Endometrial microvascular endothelial cells (primary cell): ENCODE data around the gene SWT1. TPM values are rescaled to one million over a fixed set of nuclear protein-coding genes. Genes with fewer than 3 reads are reported as not detected.
"Not testable (repeated sequence)": the region's sequence is repeated elsewhere in the genome, so short reads cannot be mapped to it uniquely, and the experiment has no call there.

ENCODE experiments used
- in situ Hi-C: cut with HindIII; loops from 2 replicates; pipeline ENCODE4 v1.10.0; 2017; ENCODE audit warnings: low sequenced_read_pairs, low pct_unique_long_range_greater_than_20kb; ENCODE audit errors: inconsistent ontology term
- total RNA-seq: library from RNA; depleted of rRNA; stranded (reverse); fragments of >200 nt; gene quantifications from one replicate; pipeline ENCODE4 v1.2.3, GENCODE V29; 2015; ENCODE audit errors: inconsistent ontology term

SWT1 gene
- total RNA-seq, 1 donor from 2014 or later = 4.6 TPM

DNA sequence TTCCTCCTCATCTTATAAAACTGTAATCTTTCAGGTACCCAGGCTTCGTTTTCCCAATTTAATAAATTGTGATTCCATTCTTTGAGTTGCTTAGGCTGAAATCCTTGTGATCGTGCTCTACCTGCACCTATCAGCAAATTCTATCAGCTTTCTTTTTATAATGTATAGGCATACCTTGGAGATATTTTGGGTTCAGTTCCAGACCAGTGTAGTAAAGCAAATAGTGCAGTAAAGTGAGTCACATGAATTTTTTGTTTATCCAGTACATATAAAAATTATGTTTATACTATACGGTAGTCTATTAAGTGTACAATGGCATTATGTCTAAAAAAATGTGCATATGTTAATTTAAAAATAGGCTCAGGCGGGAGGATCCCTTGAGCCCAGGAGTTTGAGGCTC lies 5.5 kb downstream of the SWT1 start:
- in situ Hi-C loops = loop anchor here (10.0 kb wide), 1 partner anchor 512 kb away; no protein-coding TSS in a partner anchor

DNA sequence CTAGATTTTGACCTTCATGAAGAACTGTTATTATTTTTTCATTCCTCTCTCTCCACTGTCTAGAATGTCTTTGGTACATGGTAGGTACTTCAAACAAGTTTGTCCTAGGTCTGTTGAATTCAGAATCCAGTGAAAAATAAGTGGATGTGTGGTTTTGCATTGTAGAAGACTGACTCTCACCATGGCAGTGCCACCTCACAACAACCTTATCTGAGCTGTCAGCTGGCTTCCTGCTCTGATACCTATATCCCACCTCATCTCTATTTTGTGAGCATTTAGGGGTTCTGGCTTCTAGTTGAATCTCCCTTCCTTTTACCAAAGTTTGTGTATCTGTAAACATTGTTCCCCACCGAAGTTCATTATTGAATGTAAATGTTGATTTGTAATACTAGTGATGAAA lies 9.1 kb downstream of the SWT1 start:
- in situ Hi-C loops = loop anchor here (10.0 kb wide), 1 partner anchor 509 kb away; no protein-coding TSS in a partner anchor

DNA sequence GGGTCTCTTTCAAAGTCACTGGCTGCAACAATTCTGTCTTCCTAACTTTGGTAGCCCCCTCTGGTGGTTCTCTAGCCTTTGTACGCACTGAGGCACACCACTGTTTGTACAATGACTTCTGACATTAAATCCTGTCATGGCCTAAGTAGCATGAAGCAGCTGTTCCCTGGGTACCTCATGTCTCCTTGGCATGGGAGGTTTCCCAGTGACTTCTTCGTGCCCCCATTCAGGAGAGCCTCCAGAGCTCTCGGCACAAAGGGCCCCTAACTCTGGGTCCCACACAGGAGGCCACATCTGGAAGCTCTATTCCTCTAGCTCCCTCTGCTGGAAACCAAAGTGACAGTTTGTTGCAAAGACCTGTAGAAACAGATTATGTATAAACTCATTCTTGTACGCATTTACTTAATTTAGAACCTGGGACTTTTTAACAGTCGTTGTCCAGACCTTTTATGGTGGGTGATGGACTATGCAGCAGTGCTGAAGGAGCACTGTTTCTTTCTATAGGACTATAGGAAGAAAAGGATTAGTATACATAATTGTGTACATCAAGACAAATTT lies 13.4 kb downstream of the SWT1 start:
- in situ Hi-C loops = no loop called here

DNA sequence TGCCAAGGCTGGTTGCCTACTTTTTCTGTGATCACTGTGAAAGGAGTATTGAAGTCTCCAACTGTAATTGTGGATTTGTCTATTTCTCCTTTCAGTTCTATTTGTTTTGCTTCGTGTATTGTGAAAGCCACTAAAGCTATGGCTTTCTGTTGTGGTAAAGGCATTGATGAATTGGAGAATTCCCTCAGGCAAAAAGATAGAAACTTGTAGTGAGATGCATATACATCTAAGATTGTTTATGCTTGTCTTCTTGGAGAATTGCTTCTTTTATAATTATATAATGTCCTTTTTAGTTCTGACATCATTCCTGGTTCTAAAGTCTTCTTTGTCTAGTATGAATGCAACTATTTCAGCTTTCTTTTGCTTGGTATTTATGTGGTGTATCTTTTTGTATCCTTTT lies 36.8 kb downstream of the SWT1 start:
- in situ Hi-C loops = no loop called here

DNA sequence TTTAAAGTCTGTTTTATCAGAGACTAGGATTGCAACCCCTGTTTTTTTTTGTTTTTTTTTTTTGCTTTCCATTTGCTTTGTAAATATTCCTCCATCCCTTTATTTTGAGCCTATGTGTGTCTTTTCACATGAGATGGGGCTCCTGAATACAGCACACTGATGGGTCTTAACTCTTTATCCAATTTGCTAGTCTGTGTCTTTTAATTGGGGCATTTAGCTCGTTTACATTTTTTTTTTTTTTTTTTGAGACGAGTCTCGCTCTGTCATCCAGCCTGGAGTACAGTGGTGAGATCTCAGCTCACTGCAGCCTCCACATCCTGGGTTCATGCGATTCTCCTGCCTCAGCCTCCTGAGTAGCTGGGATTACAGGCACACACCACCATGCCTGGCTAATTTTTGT lies 41.7 kb downstream of the SWT1 start:
- in situ Hi-C loops = not testable (repeated sequence)

DNA sequence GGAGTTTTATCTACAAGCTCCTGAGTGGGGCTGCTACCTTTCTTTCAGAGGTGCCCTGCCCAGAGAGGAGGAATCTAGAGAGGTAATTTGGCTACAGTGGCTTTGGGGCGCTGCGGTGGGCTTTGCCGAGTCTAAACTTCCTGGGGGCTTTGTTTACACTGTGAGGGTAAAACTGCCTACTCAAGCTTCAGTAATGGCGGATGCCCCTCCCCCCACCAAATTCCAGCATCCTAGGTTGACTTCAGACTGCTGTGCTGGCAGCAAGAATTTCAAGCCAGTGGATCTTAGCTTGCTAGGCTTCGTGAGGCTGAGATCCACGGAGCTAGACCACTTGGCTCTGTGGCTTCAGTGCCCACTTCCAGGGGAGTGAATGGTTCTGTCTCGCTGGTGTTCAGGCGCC lies 43.9 kb downstream of the SWT1 start:
- in situ Hi-C loops = no loop called here

DNA sequence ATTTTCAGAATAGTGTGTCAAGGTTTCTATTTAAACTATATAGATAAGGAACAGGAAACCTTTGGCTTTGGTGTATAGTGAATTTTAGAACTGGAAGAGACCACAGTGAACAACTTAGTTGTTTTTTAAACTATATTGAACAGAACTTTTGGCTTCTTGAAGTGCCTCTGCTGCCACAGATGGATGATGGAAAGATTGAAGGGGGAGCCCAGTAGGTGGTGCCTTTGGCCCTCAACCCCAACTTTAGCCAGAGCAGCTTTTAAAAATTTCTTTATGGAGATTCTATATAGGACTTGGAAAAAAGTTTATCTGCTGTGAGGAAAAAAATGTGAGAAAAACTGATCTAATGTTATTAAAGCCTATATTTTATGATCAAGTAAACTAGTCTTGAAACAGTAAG lies 50.2 kb downstream of the SWT1 start:
- in situ Hi-C loops = no loop called here

DNA sequence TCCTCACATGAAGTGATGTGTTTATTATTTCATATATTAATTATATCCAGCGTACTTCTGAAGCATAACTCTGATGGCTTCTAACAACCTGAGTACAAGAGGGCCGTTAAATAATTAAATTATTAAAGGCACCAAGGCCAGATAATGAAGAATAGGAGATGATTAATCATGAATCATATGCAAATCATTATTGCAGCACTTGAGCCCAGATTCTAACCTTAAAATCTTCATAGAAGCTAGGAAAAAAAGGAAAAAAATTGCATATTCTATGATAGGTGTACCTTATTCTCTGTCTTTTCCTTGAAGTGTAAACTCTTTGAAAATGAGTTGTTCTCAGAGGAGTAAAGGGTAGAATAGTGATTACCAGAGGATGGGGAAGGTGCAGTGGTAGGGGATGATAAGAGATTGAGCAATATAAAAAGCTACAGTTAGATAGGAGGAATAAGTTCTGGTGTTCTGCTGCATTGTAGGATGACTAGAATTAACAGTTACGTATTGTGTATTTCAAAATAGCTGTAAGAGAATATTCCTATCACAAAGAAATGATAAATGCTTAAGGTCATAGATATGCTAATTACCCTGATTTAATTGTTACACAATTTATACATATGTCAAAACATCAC lies 51.1 kb downstream of the SWT1 start:
- in situ Hi-C loops = no loop called here

DNA sequence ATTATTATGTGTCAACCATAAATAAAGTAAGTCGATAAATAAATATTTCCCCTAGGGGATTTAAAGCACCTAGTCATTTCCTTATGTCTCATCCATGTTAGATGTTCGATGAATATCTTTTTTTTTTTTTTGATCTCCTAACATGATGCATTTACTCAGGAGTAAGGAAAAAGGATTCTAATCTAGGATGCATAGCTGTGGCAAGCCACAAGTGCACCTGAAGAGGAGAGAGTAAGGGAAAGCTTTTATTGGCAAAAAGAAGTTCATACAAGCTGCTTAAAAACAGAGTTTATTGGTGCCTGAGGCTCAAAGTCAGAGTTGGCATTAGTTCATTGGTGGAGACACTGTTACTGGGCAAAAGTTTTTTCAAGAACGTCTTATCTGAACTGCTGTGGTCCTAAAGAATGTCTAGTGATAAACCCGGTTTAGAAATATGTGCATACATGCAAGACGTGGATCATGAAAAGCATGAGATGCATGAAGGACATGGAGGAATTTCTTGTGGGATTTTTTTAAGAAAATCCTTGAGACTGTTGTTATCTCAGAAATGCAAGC lies 51.7 kb downstream of the SWT1 start:
- in situ Hi-C loops = no loop called here

DNA sequence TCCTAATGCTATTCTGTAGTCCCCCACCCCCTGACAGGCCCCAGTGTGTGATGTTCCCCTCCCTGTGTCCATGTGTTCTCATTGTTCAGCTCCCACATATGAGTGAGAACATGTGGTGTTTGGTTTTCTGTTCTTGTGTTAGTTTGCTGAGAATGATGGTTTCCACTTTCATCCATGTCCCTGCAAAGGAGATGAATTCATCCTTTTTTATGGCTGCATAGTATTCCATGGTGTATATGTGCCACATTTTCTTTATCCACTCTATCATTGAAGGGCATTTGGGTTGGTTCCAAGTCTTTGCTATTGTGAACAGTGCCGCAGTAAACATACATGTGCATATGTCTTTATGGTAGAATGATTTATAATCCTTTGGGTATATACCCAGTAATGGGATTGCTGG lies 52.4 kb downstream of the SWT1 start:
- in situ Hi-C loops = not testable (repeated sequence)

DNA sequence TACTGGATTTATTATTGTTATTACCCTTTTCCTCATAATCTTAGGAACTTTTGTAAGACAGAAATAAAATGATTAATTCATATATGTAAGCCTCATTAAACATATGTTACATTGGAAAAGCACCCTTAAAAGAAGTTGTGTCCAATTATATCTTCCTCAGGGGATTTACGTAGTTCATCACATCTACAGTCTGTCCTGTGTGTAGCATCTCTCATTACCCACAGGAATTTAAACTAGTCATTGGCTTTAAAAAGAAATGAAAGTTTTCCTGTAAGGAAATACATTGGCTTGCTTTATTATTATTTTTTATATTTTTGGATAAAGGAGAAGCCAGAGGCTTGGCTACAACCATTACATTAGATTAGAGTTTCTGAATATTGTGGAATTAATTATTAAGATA lies 56.1 kb downstream of the SWT1 start:
- in situ Hi-C loops = no loop called here

DNA sequence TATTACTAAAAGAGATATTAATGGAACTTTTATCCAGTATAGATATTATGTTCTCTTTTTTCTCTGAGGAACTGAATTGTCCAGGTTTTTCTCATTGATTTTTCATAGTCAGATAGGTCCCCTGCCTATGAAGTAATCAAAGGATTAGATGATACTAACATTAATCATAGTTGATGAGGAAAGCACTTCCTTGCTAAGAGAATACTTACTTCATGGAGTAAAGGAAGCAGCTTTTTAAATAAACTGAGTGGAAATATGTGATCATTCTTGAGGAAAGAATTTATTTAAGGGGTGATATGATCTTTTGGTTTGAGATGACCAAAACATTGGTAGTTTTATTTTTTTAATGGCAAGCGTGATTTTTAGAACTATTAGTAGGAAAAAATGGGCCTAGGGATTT lies 58.9 kb downstream of the SWT1 start:
- in situ Hi-C loops = no loop called here

DNA sequence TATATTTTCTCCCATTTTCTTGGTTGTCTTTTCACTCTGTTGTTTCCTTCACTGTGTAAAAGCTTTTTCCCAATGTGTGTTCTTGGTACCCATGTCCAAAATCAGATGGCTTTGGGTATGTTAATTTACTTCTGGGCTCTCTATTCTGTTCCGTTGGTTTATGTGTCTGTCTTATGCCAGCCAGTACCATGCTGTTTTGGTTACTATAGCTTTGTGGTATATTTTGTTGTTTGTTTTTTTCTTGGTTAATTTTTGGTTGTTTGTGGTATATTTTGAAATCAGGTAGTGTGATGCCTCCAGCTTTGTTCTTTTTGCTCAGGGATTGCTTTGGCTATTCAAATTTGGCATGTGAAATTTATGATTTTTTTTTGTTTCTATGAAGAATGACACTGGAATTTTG lies 67.2 kb downstream of the SWT1 start:
- in situ Hi-C loops = no loop called here

DNA sequence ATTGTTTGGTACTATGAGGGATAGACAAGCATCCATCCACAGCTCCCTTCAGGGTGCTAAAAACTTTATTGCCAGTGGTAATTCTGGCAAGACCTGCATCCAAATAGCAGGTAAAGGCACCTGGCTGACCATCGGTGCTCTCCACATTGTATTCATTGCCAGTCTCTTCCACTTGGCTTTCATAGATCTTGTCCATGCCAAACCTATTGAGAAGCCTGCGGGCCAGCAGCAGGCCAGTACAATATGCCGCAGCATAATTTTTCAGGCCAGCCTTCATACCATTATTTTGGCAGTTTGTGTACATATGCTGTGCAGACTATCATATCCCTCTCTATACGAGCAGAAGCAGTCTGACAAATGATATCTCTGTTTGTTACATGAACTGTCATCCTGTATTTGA lies 70.2 kb downstream of the SWT1 start:
- in situ Hi-C loops = no loop called here

DNA sequence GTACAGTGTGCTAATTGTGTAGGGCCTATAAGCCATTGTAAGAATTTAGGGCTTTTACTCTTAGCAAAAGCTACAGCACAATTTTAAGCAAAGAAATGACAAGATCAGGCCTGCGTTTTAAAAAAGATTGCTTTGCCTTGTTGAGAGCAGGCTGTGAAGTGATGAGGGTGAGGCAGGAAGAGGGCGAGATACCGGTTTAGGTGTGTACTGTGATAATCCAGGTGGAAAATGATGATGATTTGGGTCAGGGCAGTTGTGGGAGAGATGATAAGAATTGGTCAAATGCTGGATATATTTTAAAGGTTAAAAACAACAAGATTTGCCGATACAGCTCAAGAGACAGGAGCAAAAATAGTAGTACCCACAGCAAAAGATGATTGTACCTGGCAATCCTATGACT lies 72.0 kb downstream of the SWT1 start:
- in situ Hi-C loops = no loop called here

DNA sequence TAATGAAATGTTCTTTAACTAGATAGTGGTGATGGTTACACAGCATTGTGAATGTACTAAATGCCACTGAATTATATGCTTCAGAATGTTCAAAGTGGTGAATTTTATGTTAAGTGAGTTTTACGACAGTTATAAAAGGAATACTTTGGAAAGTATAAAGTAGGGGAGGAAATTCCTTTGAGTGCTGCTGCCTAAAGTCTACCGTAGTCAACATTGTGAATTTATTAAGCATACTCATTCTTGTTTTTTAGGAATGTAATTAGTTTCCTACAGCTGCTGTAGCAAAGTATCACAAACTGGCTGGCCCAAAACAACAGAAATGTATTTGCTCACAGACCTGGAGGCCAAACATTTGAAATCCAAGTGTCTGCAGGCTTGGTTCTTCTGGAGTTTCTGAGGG lies 73.0 kb downstream of the SWT1 start:
- in situ Hi-C loops = no loop called here

DNA sequence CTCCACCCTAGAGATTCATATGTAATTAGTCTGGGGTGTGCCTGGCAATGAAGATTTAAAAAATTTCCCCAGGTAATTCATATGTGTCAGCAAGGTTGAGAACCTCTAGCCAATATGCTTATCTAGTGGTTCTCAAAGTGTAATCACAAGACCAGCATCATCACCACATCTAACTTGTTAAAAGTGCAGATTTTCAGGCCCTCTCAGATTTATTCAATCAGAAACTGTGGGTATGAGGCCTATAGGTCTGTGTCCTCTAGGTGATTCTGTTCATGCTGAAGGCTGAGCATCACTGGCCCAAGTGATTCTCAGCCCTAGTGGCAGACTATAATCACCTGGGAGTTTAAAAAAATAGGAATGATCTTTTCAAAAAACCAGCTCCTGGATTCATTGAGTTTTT lies 75.9 kb downstream of the SWT1 start:
- in situ Hi-C loops = no loop called here

DNA sequence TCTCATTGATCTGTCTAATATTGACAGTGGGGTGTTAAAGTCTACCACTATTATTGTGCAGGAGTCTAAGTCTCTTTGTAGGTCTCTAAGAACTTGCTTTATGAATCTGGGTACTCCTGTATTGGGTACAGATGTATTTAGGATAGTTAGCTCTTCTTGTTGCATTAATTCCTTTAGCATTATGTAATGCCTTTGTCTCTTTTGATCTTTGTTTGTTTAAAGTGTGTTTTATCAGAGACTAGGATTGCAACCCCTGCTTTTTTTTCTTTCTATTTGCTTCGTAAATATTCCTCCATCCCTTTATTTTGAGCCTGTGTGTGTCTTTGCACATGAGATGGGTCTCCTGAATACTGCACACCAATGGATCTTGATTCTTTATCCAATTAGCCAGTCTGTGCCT lies 77.2 kb downstream of the SWT1 start:
- in situ Hi-C loops = not testable (repeated sequence)

DNA sequence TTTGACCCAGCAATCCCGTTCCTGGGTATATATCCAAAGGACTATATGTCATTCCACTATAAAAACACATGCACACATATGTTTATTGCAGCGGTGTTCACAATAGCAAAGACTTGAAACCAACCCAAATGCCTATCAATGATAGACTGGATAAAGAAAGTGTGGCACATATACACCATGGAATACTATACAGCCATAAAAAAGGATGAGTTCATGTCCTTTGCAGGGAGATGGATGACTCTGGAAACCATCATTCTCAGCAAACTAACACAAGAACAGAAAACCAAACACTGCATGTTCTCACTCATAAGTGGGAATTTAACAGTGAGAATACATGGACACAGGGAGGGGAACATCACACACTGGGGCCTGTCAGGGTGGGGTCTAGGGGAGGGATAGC lies 80.2 kb downstream of the SWT1 start:
- in situ Hi-C loops = not testable (repeated sequence)

DNA sequence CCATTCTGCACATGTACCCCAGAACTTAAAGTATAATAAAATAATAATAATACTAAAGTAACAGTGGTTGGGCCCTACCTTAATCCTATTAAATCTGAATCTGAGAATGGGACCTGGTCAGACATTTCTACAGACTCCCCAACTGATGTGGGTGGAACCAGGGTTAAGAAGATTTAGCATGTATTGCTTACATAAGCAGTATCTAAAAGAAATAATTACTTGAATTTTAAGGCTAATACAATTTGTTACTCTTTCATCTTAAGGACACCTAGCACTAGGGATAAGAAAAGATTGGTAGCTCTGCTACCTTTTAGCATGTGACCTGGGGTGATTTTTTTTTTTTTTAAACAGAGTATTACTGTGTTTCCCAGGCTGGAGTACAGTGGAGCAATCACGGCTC lies 80.7 kb downstream of the SWT1 start:
- in situ Hi-C loops = no loop called here

DNA sequence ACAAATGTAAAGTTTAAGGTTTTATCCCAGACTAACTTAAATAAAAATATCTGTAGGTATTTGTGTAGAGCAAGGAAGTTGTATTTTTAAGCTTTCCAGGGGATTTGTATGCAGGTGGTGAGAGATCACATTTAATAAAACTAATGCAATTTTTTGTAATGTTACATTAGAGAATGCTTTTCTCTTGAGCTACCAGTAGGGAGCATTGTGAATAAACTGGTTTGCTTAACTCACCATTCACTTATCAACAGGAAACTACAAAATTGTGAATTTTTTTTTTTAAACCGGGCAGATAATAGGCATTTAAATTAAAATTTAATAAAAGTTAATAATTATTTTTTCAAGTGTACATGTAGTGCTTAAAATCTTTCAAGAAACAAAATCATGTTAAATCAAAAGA lies 81.5 kb downstream of the SWT1 start:
- in situ Hi-C loops = no loop called here
